Loucy (cell line): ENCODE measurements around the gene BTF3L4.

Source experiments
- H2AFZ ChIP-seq: fragments of 200-600 bp; sonication (generic); 2 replicates; pipeline ENCODE4 v1.6.0; 2016; ENCODE audit warnings: antibody characterized with exemption, mild to moderate bottlenecking, low read length, moderate library complexity
- H3F3A ChIP-seq: fragments of 200-600 bp; 2 replicates; pipeline ENCODE4 v1.6.0; 2016; ENCODE audit warnings: antibody characterized with exemption, low read depth, mild to moderate bottlenecking
- H3K27me3 ChIP-seq: fragments of 200-600 bp; sonication (generic); 2 replicates; pipeline ENCODE4 v1.6.1; 2014; ENCODE audit warnings: low read length, mild to moderate bottlenecking; ENCODE audit not compliant: insufficient read depth, poor library complexity, severe bottlenecking
- H3K36me3 ChIP-seq: fragments of 200-600 bp; sonication (generic); 2 replicates; pipeline ENCODE4 v1.6.1; 2016; ENCODE audit warnings: low read length; ENCODE audit not compliant: insufficient read depth
- H3K4me1 ChIP-seq: fragments of 200-600 bp; sonication (generic); 2 replicates; pipeline ENCODE4 v1.5.1; 2014; ENCODE audit warnings: low read length, mild to moderate bottlenecking; ENCODE audit not compliant: insufficient read depth, poor library complexity, severe bottlenecking
- H3K4me2 ChIP-seq: fragments of 200-600 bp; sonication (generic); 2 replicates; pipeline ENCODE4 v1.6.0; 2014; ENCODE audit warnings: antibody characterized with exemption, low read length, low read depth, mild to moderate bottlenecking; ENCODE audit not compliant: poor library complexity, severe bottlenecking
- H3K4me3 ChIP-seq: fragments of 200-600 bp; sonication (generic); 2 replicates; pipeline ENCODE4 v1.5.1; 2014; ENCODE audit warnings: low read length, mild to moderate bottlenecking, mixed read lengths; ENCODE audit not compliant: poor library complexity, severe bottlenecking
- H3K79me2 ChIP-seq: fragments of 200-600 bp; sonication (generic); 2 replicates; pipeline ENCODE4 v1.6.1; 2014; ENCODE audit warnings: low read length; ENCODE audit not compliant: insufficient read depth
- H3K9ac ChIP-seq: fragments of 200-600 bp; sonication (generic); 2 replicates; pipeline ENCODE4 v1.6.0; 2014; ENCODE audit warnings: mild to moderate bottlenecking, low read depth, low read length, moderate library complexity; ENCODE audit not compliant: poor library complexity, severe bottlenecking
- H3K9me2 ChIP-seq: fragments of 200-600 bp; sonication (generic); replicated peaks from 2 replicates; pipeline ENCODE4 v1.6.1; 2016; ENCODE audit warnings: low read depth, low read length, mixed read lengths
- H3K9me3 ChIP-seq: fragments of 200-600 bp; sonication (generic); 2 replicates; pipeline ENCODE4 v1.6.1; 2014; ENCODE audit warnings: mild to moderate bottlenecking, antibody characterized with exemption, low read length, low read depth; ENCODE audit not compliant: insufficient read depth
- H4K20me1 ChIP-seq: fragments of 200-600 bp; sonication (generic); 2 replicates; pipeline ENCODE4 v1.6.0; 2014; ENCODE audit warnings: antibody characterized with exemption, low read length, mild to moderate bottlenecking; ENCODE audit not compliant: insufficient read depth, poor library complexity, severe bottlenecking
- EZH2phosphoT487 ChIP-seq: fragments of 200-600 bp; IDR thresholded peaks from 2 replicates; pipeline ENCODE4 v1.6.1; 2018; ENCODE audit warnings: antibody characterized with exemption, mild to moderate bottlenecking, moderate library complexity, borderline replicate concordance
- TF ChIP-seq, protein P1 (sequence below): fragments of 200-600 bp; sonication (generic); conservative IDR thresholded peaks from 2 replicates; pipeline ENCODE4 v1.5.1; 2014; ENCODE audit warnings: mild to moderate bottlenecking, antibody characterized with exemption, low read length

BTF3L4 gene

DNA sequence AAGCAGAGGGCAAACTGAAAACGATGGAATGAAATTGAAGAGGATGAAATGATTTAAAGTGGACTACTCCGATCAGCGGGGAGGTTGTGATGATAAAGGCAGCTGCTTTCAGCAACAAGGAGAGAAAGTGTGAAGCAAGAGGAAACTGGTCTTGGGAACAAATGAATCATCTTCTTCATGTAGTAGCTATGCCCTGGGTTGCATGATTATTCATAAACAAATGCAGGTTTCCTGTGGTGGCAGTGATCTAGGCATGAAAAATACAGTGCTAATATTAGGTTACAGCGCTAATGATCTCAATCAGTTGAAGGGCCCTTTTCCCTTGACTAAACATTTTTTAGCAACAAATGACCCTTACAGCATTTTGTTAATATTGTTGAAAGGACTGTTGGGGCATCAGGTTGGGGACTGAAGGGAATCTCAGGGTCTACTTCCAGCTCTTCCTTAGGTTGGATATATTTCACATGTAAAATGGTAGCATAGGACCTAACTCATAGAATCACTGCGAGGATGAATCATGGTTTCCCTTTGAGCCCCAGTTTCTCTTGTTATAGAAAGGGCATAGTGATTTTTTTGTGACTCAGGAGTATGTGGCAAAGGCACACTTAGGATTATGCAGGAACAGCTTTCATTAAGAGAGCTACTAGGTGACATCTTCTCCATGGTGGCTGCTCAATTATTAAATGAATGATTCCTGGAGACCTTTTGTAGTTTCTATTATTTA, 83.9 kb downstream of the BTF3L4 start:
- Histone ChIP-seq H3K4me3 (no peak overlapping the region), H3K4me1 (peaks cover 29% of the 10 kb centered on the region), H3K36me3 (no peaks in the 10 kb centered on the region), H2AFZ (no peak overlapping the region), H3F3A (no peaks in the 10 kb centered on the region), H4K20me1 (no peaks in the 10 kb centered on the region), H3K79me2 (peaks cover 14% of the 10 kb centered on the region; the same call in 1 of the 2 replicates), H3K4me2 (no peak overlapping the region), H3K9me3 (no peaks in the 10 kb centered on the region), H3K27me3 (no peaks in the 10 kb centered on the region), H3K9me2 (no peaks in the 10 kb centered on the region), H3K9ac (no peak overlapping the region)
- no peak for TF ChIP-seq EZH2phosphoT487
- TF ChIP-seq, protein P1, sequence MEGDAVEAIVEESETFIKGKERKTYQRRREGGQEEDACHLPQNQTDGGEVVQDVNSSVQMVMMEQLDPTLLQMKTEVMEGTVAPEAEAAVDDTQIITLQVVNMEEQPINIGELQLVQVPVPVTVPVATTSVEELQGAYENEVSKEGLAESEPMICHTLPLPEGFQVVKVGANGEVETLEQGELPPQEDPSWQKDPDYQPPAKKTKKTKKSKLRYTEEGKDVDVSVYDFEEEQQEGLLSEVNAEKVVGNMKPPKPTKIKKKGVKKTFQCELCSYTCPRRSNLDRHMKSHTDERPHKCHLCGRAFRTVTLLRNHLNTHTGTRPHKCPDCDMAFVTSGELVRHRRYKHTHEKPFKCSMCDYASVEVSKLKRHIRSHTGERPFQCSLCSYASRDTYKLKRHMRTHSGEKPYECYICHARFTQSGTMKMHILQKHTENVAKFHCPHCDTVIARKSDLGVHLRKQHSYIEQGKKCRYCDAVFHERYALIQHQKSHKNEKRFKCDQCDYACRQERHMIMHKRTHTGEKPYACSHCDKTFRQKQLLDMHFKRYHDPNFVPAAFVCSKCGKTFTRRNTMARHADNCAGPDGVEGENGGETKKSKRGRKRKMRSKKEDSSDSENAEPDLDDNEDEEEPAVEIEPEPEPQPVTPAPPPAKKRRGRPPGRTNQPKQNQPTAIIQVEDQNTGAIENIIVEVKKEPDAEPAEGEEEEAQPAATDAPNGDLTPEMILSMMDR = no peak
